ENCODE data around the gene LRRC23.

DNA sequence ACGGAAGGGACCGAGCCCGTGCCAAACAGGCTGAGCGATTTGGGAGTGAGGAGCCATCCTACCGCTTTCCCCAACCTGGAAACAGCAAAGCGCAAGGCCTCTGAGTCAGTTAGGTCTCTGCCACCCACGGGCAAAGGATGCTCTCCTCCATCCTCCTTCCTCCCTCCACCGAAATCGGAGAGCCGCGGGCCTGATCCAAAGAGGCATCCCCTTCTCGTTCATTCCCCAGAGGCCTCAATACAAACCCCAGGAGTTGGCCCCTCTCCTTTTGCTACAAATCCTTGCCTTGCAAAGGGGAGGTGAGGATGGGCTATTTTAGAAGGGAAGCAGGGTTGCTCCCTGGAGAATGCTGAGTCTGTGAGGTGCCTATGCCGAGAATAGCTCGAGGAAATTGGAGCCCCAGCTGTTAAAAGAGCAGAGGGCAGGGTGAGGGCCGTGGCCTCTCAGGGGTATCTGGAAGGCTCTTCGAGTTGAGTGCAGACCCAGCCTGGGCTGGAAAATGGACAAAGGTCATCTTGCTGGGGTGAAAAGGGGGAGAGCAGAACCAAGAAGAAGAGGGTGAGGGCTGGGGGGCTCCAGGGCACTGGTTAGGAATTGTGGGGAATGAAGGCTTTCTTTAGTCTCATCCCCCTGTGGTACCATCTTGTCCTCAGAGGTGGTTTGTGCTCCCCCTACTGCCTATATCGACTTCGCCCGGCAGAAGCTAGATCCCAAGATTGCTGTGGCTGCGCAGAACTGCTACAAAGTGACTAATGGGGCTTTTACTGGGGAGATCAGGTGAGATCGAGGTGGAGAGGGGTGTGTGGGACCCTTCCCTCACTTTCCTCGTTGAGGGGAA lies 36.2 kb upstream of the LRRC23 start:
- TF ChIP-seq, protein P1, sequence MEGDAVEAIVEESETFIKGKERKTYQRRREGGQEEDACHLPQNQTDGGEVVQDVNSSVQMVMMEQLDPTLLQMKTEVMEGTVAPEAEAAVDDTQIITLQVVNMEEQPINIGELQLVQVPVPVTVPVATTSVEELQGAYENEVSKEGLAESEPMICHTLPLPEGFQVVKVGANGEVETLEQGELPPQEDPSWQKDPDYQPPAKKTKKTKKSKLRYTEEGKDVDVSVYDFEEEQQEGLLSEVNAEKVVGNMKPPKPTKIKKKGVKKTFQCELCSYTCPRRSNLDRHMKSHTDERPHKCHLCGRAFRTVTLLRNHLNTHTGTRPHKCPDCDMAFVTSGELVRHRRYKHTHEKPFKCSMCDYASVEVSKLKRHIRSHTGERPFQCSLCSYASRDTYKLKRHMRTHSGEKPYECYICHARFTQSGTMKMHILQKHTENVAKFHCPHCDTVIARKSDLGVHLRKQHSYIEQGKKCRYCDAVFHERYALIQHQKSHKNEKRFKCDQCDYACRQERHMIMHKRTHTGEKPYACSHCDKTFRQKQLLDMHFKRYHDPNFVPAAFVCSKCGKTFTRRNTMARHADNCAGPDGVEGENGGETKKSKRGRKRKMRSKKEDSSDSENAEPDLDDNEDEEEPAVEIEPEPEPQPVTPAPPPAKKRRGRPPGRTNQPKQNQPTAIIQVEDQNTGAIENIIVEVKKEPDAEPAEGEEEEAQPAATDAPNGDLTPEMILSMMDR (IDR thresholded peaks at IDR 0.05): no peak
- no peak for TF ChIP-seq EZH2 (IDR thresholded peaks at IDR 0.05; ENCODE audit: borderline replicate concordance, insufficient read depth, low read depth, low read length, poor library complexity, severe bottlenecking)

Measured in B cell (primary cell).